Measurements from ENCODE around the gene S100P.

DNA sequence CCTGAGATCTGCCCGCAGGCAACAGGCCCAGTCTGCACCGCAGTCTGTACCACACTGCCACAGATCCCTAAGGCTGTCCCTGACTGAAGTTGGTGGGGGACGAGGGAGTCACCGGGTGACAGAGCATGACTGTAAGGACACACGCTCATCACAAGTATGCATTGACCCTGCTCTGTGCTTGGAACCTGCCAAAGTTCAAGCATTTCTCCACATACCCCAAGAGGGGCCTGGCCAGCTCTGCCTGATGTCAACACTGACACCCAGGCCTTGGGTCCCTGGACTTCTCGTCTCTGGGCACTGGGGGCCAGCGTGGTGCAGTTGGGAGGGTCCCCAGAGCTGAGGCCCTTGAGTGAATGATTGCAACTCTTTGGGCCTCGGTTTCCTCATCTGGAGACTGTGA is 30.2 kb downstream of the S100P start:
- TF ChIP-seq RAD21 (IDR thresholded peaks at IDR 0.05), result no peak
- TF ChIP-seq YY1 (IDR thresholded peaks at IDR 0.05), result no peak

Data from liver (tissue), 2 donors.